ENCODE data around the gene COX8A.

Gene COX8A

GRCh38 chr11:64003807-64004589 lies 29.6 kb downstream of the COX8A start:
- no peaks in the 10 kb centered on the region for H3K9me2 ChIP-seq (replicated peaks; ENCODE audit: low read depth, low read length)
- H3K9ac ChIP-seq (ENCODE audit: low read depth, low read length, poor library complexity, severe bottlenecking): no peak overlapping the region
- no peaks in the 10 kb centered on the region for H3K4me1 ChIP-seq (ENCODE audit: insufficient read depth, low read length, poor library complexity, severe bottlenecking)
- H4K20me1 ChIP-seq (ENCODE audit: insufficient read depth, low read length, poor library complexity, severe bottlenecking): peaks cover 6% of the 10 kb centered on the region
- H3K4me2 ChIP-seq (ENCODE audit: low read depth, low read length, poor library complexity, severe bottlenecking): no peak overlapping the region
- H3K27me3 ChIP-seq (ENCODE audit: insufficient read depth, low read length, poor library complexity, severe bottlenecking): no peaks in the 10 kb centered on the region
- H3K9me3 ChIP-seq (ENCODE audit: insufficient read depth, low read depth, low read length): no peaks in the 10 kb centered on the region
- H2AFZ ChIP-seq (ENCODE audit: low read length): no peak overlapping the region
- TF ChIP-seq EZH2phosphoT487 (IDR thresholded peaks at IDR 0.05; ENCODE audit: borderline replicate concordance): no peak
- TF ChIP-seq CTCF (conservative IDR thresholded peaks at IDR 0.05; ENCODE audit: low read length): no peak
- peaks cover 7% of the 10 kb centered on the region; the same call in 1 of the 2 replicates for H3K36me3 ChIP-seq (ENCODE audit: insufficient read depth, low read length)
- no peak overlapping the region for H3K4me3 ChIP-seq (ENCODE audit: low read length, poor library complexity, severe bottlenecking)
- no peaks in the 10 kb centered on the region for H3K79me2 ChIP-seq (ENCODE audit: insufficient read depth, low read length)
- H3F3A ChIP-seq (ENCODE audit: low read depth): no peaks in the 10 kb centered on the region

- H3K36me3 ChIP-seq (ENCODE audit: insufficient read depth, low read length): peaks cover 7% of the 10 kb centered on the region; the same call in 1 of the 2 replicates
- H3K9ac ChIP-seq (ENCODE audit: low read depth, low read length, poor library complexity, severe bottlenecking): no peak overlapping the region
- no peaks in the 10 kb centered on the region for H3K27me3 ChIP-seq (ENCODE audit: insufficient read depth, low read length, poor library complexity, severe bottlenecking)
- H2AFZ ChIP-seq (ENCODE audit: low read length): no peak overlapping the region
- TF ChIP-seq EZH2phosphoT487 (IDR thresholded peaks at IDR 0.05; ENCODE audit: borderline replicate concordance) (no peak), CTCF (conservative IDR thresholded peaks at IDR 0.05; ENCODE audit: low read length) (no peak)
- no peaks in the 10 kb centered on the region for H3F3A ChIP-seq (ENCODE audit: low read depth)
- H4K20me1 ChIP-seq (ENCODE audit: insufficient read depth, low read length, poor library complexity, severe bottlenecking): peaks cover 6% of the 10 kb centered on the region
- H3K4me3 ChIP-seq (ENCODE audit: low read length, poor library complexity, severe bottlenecking): no peak overlapping the region
- H3K9me3 ChIP-seq (ENCODE audit: insufficient read depth, low read depth, low read length): no peaks in the 10 kb centered on the region
- H3K9me2 ChIP-seq (replicated peaks; ENCODE audit: low read depth, low read length): no peaks in the 10 kb centered on the region
- H3K4me2 ChIP-seq (ENCODE audit: low read depth, low read length, poor library complexity, severe bottlenecking): no peak overlapping the region
- H3K4me1 ChIP-seq (ENCODE audit: insufficient read depth, low read length, poor library complexity, severe bottlenecking): no peaks in the 10 kb centered on the region
- no peaks in the 10 kb centered on the region for H3K79me2 ChIP-seq (ENCODE audit: insufficient read depth, low read length)
These were observed 30.2 kb downstream of the COX8A start for GRCh38 chr11:64004590-64004984.

- peaks cover 7% of the 10 kb centered on the region; the same call in 1 of the 2 replicates for H3K36me3 ChIP-seq (ENCODE audit: insufficient read depth, low read length)
- H3K79me2 ChIP-seq (ENCODE audit: insufficient read depth, low read length): no peaks in the 10 kb centered on the region
- no peaks in the 10 kb centered on the region for H3K9me2 ChIP-seq (replicated peaks; ENCODE audit: low read depth, low read length)
- no peaks in the 10 kb centered on the region for H3K27me3 ChIP-seq (ENCODE audit: insufficient read depth, low read length, poor library complexity, severe bottlenecking)
- H2AFZ ChIP-seq (ENCODE audit: low read length): no peak overlapping the region
- TF ChIP-seq CTCF (conservative IDR thresholded peaks at IDR 0.05; ENCODE audit: low read length) (no peak), EZH2phosphoT487 (IDR thresholded peaks at IDR 0.05; ENCODE audit: borderline replicate concordance) (no peak)
- no peaks in the 10 kb centered on the region for H3K9me3 ChIP-seq (ENCODE audit: insufficient read depth, low read depth, low read length)
- H3K4me3 ChIP-seq (ENCODE audit: low read length, poor library complexity, severe bottlenecking): no peak overlapping the region
- no peaks in the 10 kb centered on the region for H3F3A ChIP-seq (ENCODE audit: low read depth)
- peaks cover 6% of the 10 kb centered on the region for H4K20me1 ChIP-seq (ENCODE audit: insufficient read depth, low read length, poor library complexity, severe bottlenecking)
- H3K4me1 ChIP-seq (ENCODE audit: insufficient read depth, low read length, poor library complexity, severe bottlenecking): no peaks in the 10 kb centered on the region
- H3K9ac ChIP-seq (ENCODE audit: low read depth, low read length, poor library complexity, severe bottlenecking): no peak overlapping the region
- H3K4me2 ChIP-seq (ENCODE audit: low read depth, low read length, poor library complexity, severe bottlenecking): no peak overlapping the region
These were observed 31.3 kb downstream of the COX8A start for GRCh38 chr11:64005691-64006090.
